K562 (cell line): ENCODE data around the gene GLB1L2.

Experiments used
- CTCF ChIP-seq, 3 experiments: IDR thresholded peaks in 2 of 3; conservative IDR thresholded peaks in 1 of 3; 2 replicates each; pipeline ENCODE4 v1.5.1; 2011 to 2012; ENCODE audit warnings: low read length in 3 of 3, mild to moderate bottlenecking in 3 of 3, control low read depth in 2 of 3, improper control_type of control experiment in 1 of 3, inconsistent platforms in 1 of 3, low read depth in 1 of 3, mixed read lengths in 1 of 3, moderate library complexity in 1 of 3; ENCODE audit not compliant: insufficient read depth in 2 of 3
- EGR1 ChIP-seq: fragments of 450-650 bp; conservative IDR thresholded peaks from 2 replicates; pipeline ENCODE4 v1.6.1; 2017; ENCODE audit warnings: mild to moderate bottlenecking
- ELK1 ChIP-seq: sonication (generic); formaldehyde crosslinking; IDR thresholded peaks from 2 replicates; pipeline ENCODE4 v1.8.1; 2022; ENCODE audit warnings: missing genetic modification reagents
- EP300 ChIP-seq: IDR thresholded peaks from 2 replicates; pipeline ENCODE4 v1.6.1; 2012; ENCODE audit warnings: low read length, improper control_type of control experiment
- FOSL1 ChIP-seq: fragments of 200-800 bp; sonication (Bioruptor generic); conservative IDR thresholded peaks from 2 replicates; pipeline ENCODE4 v1.6.1; 2016; ENCODE audit warnings: missing genetic modification characterization, missing compliant biosample characterization
- FOXJ3 ChIP-seq: sonication (generic); formaldehyde crosslinking; IDR thresholded peaks from 2 replicates; pipeline ENCODE4 v1.4.0; 2020; ENCODE audit warnings: mild to moderate bottlenecking, missing genetic modification reagents
- GABPA ChIP-seq: fragments of 200-800 bp; sonication (Bioruptor generic); conservative IDR thresholded peaks from 2 replicates; pipeline ENCODE4 v1.6.1; 2016; ENCODE audit warnings: low read depth, missing genetic modification characterization, missing compliant biosample characterization
- PTTG1 ChIP-seq: fragments of 450-650 bp; IDR thresholded peaks from 2 replicates; pipeline ENCODE4 v1.6.1; 2016; ENCODE audit warnings: low read depth, mild to moderate bottlenecking, missing genetic modification characterization, missing compliant biosample characterization
- SIN3A ChIP-seq, 2 experiments: fragments of 150-350 bp in 1 of 2; IDR thresholded peaks; 2 replicates each; pipeline ENCODE4 v1.6.1; 2011 to 2016; ENCODE audit warnings: borderline replicate concordance in 2 of 2, low read depth in 2 of 2, low read length in 2 of 2, mild to moderate bottlenecking in 2 of 2, moderate library complexity in 2 of 2; ENCODE audit not compliant: control insufficient read depth in 1 of 2
- SIX5 ChIP-seq, 2 experiments: IDR thresholded peaks; 2 replicates each; pipeline ENCODE4 v1.6.1; 2011; ENCODE audit warnings: low read length in 2 of 2, borderline replicate concordance in 1 of 2, low read depth in 1 of 2, mild to moderate bottlenecking in 1 of 2, moderate library complexity in 1 of 2; ENCODE audit not compliant: insufficient read depth in 1 of 2
- SNRNP70 ChIP-seq: fragments of 200-400 bp; formaldehyde crosslinking; optimal IDR thresholded peaks from 2 replicates; pipeline ENCODE3; 2017; ENCODE audit warnings: low read depth, low read length
- TAF9B ChIP-seq: fragments of 450-650 bp; IDR thresholded peaks from 2 replicates; pipeline ENCODE4 v1.6.1; 2018; ENCODE audit warnings: mild to moderate bottlenecking; ENCODE audit not compliant: partially characterized antibody
- ZNF121 ChIP-seq: sonication (generic); formaldehyde crosslinking; conservative IDR thresholded peaks from 2 replicates; pipeline ENCODE4 v1.8.0; 2022; ENCODE audit warnings: missing genetic modification reagents

GRCh38 chr11:134358165-134358855, 26.5 kb downstream of the GLB1L2 start:
- TF ChIP-seq FOXJ3 (CRISPR knock-in tag), result no peak
- TF ChIP-seq CTCF (IDR thresholded peaks at IDR 0.05 in 2 of 3, conservative IDR thresholded peaks at IDR 0.05 in 1 of 3; ENCODE audit: insufficient read depth in 2 of 3, low read depth in 1 of 3, low read length in 3 of 3), result no peak
- no peak for TF ChIP-seq EGR1
- no peak for TF ChIP-seq EP300
- TF ChIP-seq SNRNP70, result no peak
- TF ChIP-seq SIN3A (IDR thresholded peaks at IDR 0.05; ENCODE audit: borderline replicate concordance in 2 of 2, control insufficient read depth in 1 of 2, low read depth in 2 of 2, low read length in 2 of 2), result no peak
- no peak for TF ChIP-seq FOSL1 (tag)
- TF ChIP-seq ELK1 (CRISPR knock-in tag), result no peak
- no peak for TF ChIP-seq SIX5 (IDR thresholded peaks at IDR 0.05; ENCODE audit: borderline replicate concordance in 1 of 2, insufficient read depth in 1 of 2, low read depth in 1 of 2, low read length in 2 of 2)
- no peak for TF ChIP-seq ZNF121 (CRISPR knock-in tag)
- no peak for TF ChIP-seq PTTG1 (tag)
- TF ChIP-seq GABPA, result no peak
- no peak for TF ChIP-seq TAF9B
